Epithelial cell of proximal tubule (primary cell): ENCODE results near the gene DARS2. TPM values are rescaled to one million over a fixed set of nuclear protein-coding genes. Genes with fewer than 3 reads are reported as not detected.
"Not testable (repeated sequence)": the region's sequence is repeated elsewhere in the genome, so short reads cannot be mapped to it uniquely, and the experiment has no call there.

Source experiments
- DNase-seq: peaks from one replicate; pipeline ENCODE4 v3.0.0-alpha.2; 2011; ENCODE audit warnings: low read depth
- H3K4me3 ChIP-seq: 2 replicates; pipeline ENCODE4 v1.5.1; 2011; ENCODE audit warnings: low read depth, mild to moderate bottlenecking, low read length
- CTCF ChIP-seq: conservative IDR thresholded peaks from 2 replicates; pipeline ENCODE4 v1.5.1; 2012; ENCODE audit warnings: low read depth, mild to moderate bottlenecking, low read length
- total RNA-seq: library from RNA; depleted of rRNA; stranded (reverse); fragments of >200 nt; gene quantifications from 2 replicates; pipeline ENCODE4 v1.2.3, GENCODE V29; 2015

DARS2 gene
- total RNA-seq, 1 donor from 2014 or later = 39.6 TPM

- H3K4me3 ChIP-seq = no peak overlapping the region
- no peak for DNase-seq
- TF ChIP-seq CTCF = no peak
Observed at GRCh38 chr1:173871091-173871490, 46.6 kb downstream of the DARS2 start.

- DNase-seq = no peak
- TF ChIP-seq CTCF = no peak
- H3K4me3 ChIP-seq = no peak overlapping the region
Observed at GRCh38 chr1:173871500-173871899, 47.0 kb downstream of the DARS2 start.

- DNase-seq = no peak
- H3K4me3 ChIP-seq = no peak overlapping the region
- no peak for TF ChIP-seq CTCF
Observed at GRCh38 chr1:173876732-173877131, 52.3 kb downstream of the DARS2 start.

GRCh38 chr1:173878251-173878650 is 53.8 kb downstream of the DARS2 start:
- TF ChIP-seq CTCF = no peak
- no peak for DNase-seq
- H3K4me3 ChIP-seq = no peak overlapping the region

GRCh38 chr1:173881117-173881516 is 56.6 kb downstream of the DARS2 start:
- not testable (repeated sequence) for H3K4me3 ChIP-seq, DNase-seq

GRCh38 chr1:173884701-173885100 is 60.2 kb downstream of the DARS2 start:
- no peak overlapping the region for H3K4me3 ChIP-seq
- no peak for TF ChIP-seq CTCF
- DNase-seq = no peak

- no peak for DNase-seq
- TF ChIP-seq CTCF = no peak
- no peak overlapping the region for H3K4me3 ChIP-seq
Observed at GRCh38 chr1:173886746-173887611, 62.5 kb downstream of the DARS2 start.
